ENCODE data around the gene CASQ2. TPM values are rescaled to one million over a fixed set of nuclear protein-coding genes. Genes with fewer than 3 reads are reported as not detected.

CASQ2 gene
- total and polyA plus RNA-seq, 3 donors from 2014 or later: 0.74 to 8.6 (median 1.9) TPM

DNA sequence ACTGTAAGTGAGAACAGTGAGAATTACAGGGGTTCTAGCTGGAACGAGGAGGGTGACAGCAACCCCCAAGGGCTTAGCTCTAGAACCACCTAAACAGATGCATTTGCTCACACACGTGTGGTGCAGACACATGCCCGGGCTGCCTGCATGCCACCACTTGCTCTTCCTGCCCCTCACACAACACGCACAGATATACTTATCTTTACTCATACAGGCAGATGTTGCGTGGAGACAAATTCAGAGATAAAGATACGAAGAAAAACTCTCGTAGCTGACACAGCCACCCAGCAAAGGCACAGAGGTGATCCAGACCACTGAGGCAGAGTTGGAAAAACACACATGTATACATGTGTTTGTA is 113.2 kb downstream of the CASQ2 start:
- DNase-seq: no peak
- Histone ChIP-seq H3K27me3 (no peaks in the 10 kb centered on the region), H3K4me1 (no peaks in the 10 kb centered on the region), H3K4me3 (no peak overlapping the region), H3K27ac (peak overlapping the region in 1 of 2 donors; percentile 69), H3K9me3 (no peaks in the 10 kb centered on the region), H3K36me3 (ENCODE audit: low read depth, missing control alignments) (no peaks in the 10 kb centered on the region)
- intact Hi-C loops (cut with DNase I; ENCODE audit: low total_unique reads): no loop called here
- TF ChIP-seq, protein P1, sequence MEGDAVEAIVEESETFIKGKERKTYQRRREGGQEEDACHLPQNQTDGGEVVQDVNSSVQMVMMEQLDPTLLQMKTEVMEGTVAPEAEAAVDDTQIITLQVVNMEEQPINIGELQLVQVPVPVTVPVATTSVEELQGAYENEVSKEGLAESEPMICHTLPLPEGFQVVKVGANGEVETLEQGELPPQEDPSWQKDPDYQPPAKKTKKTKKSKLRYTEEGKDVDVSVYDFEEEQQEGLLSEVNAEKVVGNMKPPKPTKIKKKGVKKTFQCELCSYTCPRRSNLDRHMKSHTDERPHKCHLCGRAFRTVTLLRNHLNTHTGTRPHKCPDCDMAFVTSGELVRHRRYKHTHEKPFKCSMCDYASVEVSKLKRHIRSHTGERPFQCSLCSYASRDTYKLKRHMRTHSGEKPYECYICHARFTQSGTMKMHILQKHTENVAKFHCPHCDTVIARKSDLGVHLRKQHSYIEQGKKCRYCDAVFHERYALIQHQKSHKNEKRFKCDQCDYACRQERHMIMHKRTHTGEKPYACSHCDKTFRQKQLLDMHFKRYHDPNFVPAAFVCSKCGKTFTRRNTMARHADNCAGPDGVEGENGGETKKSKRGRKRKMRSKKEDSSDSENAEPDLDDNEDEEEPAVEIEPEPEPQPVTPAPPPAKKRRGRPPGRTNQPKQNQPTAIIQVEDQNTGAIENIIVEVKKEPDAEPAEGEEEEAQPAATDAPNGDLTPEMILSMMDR (IDR thresholded peaks at IDR 0.05): no peak
- TF ChIP-seq POLR2A (IDR thresholded peaks at IDR 0.05): no peak
- 52 to 61% methylated on average over 7 of the region's 7 CpGs for WGBS, 2 donors

DNA sequence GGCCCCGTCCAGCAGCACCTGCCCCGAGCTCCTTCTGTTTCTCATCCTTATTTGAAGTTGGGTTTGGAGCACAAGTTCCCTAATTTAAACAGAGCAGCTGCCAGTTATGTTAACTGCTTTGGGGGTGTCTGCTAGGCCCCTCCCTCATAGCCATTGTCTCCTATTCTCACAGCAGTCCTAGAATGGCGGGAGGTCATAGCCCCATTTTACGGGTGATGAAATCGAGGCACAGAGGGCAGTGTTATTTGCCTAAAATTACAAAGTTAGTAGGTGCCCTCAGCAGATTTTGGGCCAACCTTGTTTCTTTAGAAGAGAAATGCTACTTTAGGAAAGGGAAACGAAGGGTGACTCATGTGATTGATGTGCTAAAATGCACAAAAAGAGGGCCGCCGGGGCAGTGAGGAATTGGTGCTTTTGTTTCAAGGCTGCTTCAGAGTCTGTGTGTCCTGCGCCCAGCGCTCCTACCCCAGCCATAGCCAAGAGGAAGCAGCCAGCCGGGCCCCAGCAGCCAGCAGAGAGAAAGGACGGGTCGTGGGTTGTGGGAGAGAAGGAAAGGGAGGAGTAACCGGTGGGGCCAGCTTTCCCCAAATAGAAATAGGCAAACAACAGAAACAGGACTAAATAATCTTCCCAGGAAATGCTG is 113.7 kb downstream of the CASQ2 start:
- H3K4me1 ChIP-seq: peaks cover 5% of the 10 kb centered on the region
- peak overlapping the region in 1 of 2 donors; percentile 69 for H3K27ac ChIP-seq
- 46 to 52% methylated on average over 14 of the region's 14 CpGs for WGBS, 2 donors
- intact Hi-C loops (cut with DNase I; ENCODE audit: low total_unique reads): no loop called here
- TF ChIP-seq, protein P1 (IDR thresholded peaks at IDR 0.05): no peak
- TF ChIP-seq POLR2A (IDR thresholded peaks at IDR 0.05): no peak
- no peaks in the 10 kb centered on the region for H3K9me3 ChIP-seq
- H3K27me3 ChIP-seq: no peaks in the 10 kb centered on the region
- no peaks in the 10 kb centered on the region for H3K36me3 ChIP-seq (ENCODE audit: low read depth, missing control alignments)
- DNase-seq: peak; percentile 34
- no peak overlapping the region for H3K4me3 ChIP-seq

DNA sequence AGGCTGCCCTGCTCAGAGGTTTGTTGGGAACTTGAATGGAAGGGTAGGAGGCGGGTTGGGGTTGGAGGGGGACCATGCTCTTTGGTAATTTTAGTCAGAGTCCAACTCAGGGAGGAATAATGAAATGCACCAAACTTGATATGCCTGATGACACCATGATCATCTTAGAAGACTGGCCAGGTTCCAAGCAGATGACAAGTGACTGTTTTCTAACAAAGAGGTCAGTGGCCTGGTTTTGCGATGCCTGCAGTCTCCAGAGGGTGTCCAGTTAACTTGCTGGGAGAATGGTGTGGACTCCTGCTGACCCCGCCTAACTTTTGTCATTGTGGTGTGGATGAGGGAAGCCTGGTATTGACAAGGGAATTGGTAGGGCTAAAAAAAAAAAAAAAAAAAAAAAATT is 114.4 kb downstream of the CASQ2 start:
- Histone ChIP-seq H3K36me3 (ENCODE audit: low read depth, missing control alignments) (no peaks in the 10 kb centered on the region), H3K27ac (no peak overlapping the region), H3K9me3 (no peaks in the 10 kb centered on the region), H3K4me3 (no peak overlapping the region), H3K27me3 (no peaks in the 10 kb centered on the region), H3K4me1 (peaks cover 6% of the 10 kb centered on the region)
- WGBS, 2 donors: 82 to 90% methylated on average over 3 of the region's 3 CpGs
- intact Hi-C loops (cut with DNase I; ENCODE audit: low total_unique reads): no loop called here
- no peak for TF ChIP-seq POLR2A (IDR thresholded peaks at IDR 0.05)
- TF ChIP-seq, protein P1 (IDR thresholded peaks at IDR 0.05): no peak
- DNase-seq: no peak

DNA sequence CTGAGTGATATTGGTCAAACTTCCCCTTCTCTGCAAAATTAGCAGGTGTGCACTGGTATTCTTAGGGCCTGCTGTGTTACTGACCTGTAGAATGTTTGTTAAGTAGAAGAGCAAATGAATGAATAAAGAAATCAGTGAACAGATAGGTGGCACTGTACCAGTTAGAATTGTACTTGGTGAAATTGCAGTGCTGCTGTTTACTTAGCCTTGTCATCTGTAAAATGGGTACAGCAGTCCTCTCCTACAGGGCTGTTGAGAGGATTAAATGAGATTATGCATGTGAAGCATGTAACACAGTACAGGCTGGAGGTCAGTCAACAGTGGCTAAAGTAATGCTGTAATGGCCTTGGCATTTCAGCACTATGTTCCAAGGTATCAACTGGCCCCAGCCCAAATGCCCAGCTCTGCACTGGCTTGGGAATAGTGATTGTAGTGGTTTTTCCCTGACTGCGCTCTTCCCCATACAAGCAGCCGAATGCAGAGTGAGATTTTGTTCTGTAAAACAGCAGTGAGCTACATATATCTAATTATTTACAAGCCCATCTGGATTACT is 116.2 kb downstream of the CASQ2 start:
- H3K4me1 ChIP-seq: peaks cover 6% of the 10 kb centered on the region
- no peaks in the 10 kb centered on the region for H3K27me3 ChIP-seq
- no peak for DNase-seq
- H3K4me3 ChIP-seq: no peak overlapping the region
- H3K36me3 ChIP-seq (ENCODE audit: low read depth, missing control alignments): no peaks in the 10 kb centered on the region
- intact Hi-C loops (cut with DNase I; ENCODE audit: low total_unique reads): no loop called here
- no peak for TF ChIP-seq POLR2A (IDR thresholded peaks at IDR 0.05)
- TF ChIP-seq, protein P1 (IDR thresholded peaks at IDR 0.05): no peak
- H3K27ac ChIP-seq: no peak overlapping the region
- H3K9me3 ChIP-seq: no peaks in the 10 kb centered on the region
- 81 to 93% methylated on average over 2 of the region's 2 CpGs for WGBS, 2 donors

DNA sequence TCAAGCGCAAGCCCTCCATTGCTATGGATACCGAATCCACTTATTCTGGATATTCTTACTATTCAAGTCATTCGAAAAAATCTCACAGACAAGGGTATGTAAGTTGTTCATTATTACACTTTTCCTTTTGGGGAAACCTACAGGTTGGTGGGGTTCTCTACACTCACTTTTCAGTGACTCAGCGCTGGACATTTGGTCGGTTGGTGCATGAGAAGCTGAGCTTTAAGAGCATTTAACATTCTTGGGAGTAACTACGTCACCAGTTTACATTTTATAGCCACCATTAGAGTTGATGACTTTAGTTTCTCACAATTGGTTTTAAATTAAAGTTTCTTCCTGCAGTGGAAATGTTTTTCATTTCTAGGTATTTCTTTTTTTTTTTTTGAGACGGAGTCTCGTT is 117.1 kb downstream of the CASQ2 start:
- WGBS, 2 donors: 94 to 97% methylated on average over 8 of the region's 8 CpGs
- H3K4me3 ChIP-seq: no peak overlapping the region
- no peak overlapping the region for H3K27ac ChIP-seq
- DNase-seq: no peak
- no peaks in the 10 kb centered on the region for H3K9me3 ChIP-seq
- TF ChIP-seq POLR2A (IDR thresholded peaks at IDR 0.05): no peak
- TF ChIP-seq, protein P1 (IDR thresholded peaks at IDR 0.05): no peak
- H3K36me3 ChIP-seq (ENCODE audit: low read depth, missing control alignments): no peaks in the 10 kb centered on the region
- peaks cover 6% of the 10 kb centered on the region for H3K4me1 ChIP-seq
- no peaks in the 10 kb centered on the region for H3K27me3 ChIP-seq
- intact Hi-C loops (cut with DNase I; ENCODE audit: low total_unique reads): no loop called here

Data from testis (tissue), 3 donors.